Activated CD8-positive, alpha-beta memory T cell treated with anti-CD3 and anti-CD28 coated beads, Interleukin-2, amount 10 ng/mL, durations not matched to agents 7 days and 5 days (primary cell): ENCODE measurements around the gene CROCC2. TPM values are rescaled to one million over a fixed set of nuclear protein-coding genes. Genes with fewer than 3 reads are reported as not detected.

Source experiments
- ATAC-seq: fragments of 150-1000 bp; cut with Tn5 transposase; one replicate; pipeline ENCODE4 v1.10.0; 2021; ENCODE audit warnings: moderate library complexity
- CTCF ChIA-PET: fragments of 350-600 bp; sonication (Branson Sonifier 250); formaldehyde crosslinking; loops from one replicate; lab custom pipeline; 2021; ENCODE audit warnings: antibody characterized with exemption; lab: Charles Lee
- DNase-seq: peaks from one replicate; pipeline ENCODE4 v3.0.0-alpha.2; 2020
- H3K27ac Mint-ChIP-seq: one replicate; pipeline ENCODE4 v1.8.0; 2021; ENCODE audit warnings: mild to moderate bottlenecking, mixed read lengths
- H3K27me3 Mint-ChIP-seq: one replicate; pipeline ENCODE4 v1.8.0; 2021; ENCODE audit warnings: mixed read lengths
- H3K36me3 Mint-ChIP-seq: one replicate; pipeline ENCODE4 v1.8.0; 2021; ENCODE audit warnings: mild to moderate bottlenecking, mixed read lengths
- H3K4me1 Mint-ChIP-seq: one replicate; pipeline ENCODE4 v1.8.0; 2021; ENCODE audit warnings: mixed read lengths
- H3K4me3 Mint-ChIP-seq: one replicate; pipeline ENCODE4 v1.8.0; 2021; ENCODE audit warnings: mild to moderate bottlenecking, moderate library complexity, mixed read lengths
- H3K9me3 Mint-ChIP-seq: one replicate; pipeline ENCODE4 v1.8.0; 2022; ENCODE audit warnings: low read depth, mixed read lengths
- total RNA-seq, 2 experiments: library from RNA; stranded (reverse); gene quantifications; one replicate each; pipeline ENCODE4 v1.2.3, GENCODE V29; 2021

The CROCC2 gene
- total RNA-seq, 2 experiments from 2014 or later: not detected

DNA sequence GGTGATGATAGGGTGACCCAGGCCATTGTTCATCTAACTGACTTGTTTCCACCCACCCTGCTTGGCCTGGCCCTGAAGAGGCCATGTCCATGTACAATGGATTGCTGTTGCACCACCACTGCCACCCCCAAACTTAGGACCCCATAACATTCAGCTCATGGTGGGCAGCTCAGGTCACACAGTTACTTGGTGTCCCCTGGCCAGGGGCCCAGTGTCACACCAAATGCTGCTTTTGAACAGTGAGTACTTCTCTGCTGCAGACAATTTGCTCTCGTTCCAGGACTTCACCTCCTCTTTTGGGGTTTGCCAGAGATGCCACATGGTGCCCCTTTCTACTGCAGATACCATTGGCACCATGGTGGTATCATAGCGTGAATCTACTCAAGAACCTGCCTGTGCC is 21.9 kb upstream of the CROCC2 start:
- Mint-ChIP-seq H3K27me3 (peaks cover 2% of the 10 kb centered on the region), H3K27ac (no peak overlapping the region), H3K4me3 (no peak overlapping the region), H3K36me3 (no peaks in the 10 kb centered on the region), H3K4me1 (no peaks in the 10 kb centered on the region), H3K9me3 (no peaks in the 10 kb centered on the region)
- DNase-seq (no peak), ATAC-seq (no peak)
- CTCF ChIA-PET: no interaction called here

DNA sequence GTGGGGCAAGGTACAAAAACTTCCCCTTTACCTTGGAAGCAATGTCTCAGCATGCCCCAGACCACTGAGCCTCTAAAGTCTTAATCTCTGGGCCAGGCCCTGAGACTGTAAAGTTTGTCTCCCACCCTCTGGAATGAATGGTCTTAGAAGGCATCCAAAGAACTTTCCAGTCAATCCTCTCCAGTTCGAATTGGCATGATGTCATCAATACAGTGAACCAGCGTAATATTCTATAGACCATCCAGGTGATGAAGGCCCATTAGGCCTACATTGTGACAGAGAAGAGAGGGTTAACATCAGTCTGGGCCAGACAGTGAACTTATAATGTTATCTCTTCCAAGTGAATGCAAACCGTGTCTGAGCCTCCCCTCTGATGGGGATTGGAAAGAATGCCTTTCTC is 21.4 kb upstream of the CROCC2 start:
- CTCF ChIA-PET: no interaction called here
- H3K4me1 Mint-ChIP-seq: no peaks in the 10 kb centered on the region
- H3K9me3 Mint-ChIP-seq: no peaks in the 10 kb centered on the region
- ATAC-seq (no peak), DNase-seq (no peak)
- H3K36me3 Mint-ChIP-seq: no peaks in the 10 kb centered on the region
- no peak overlapping the region for H3K27ac Mint-ChIP-seq
- H3K4me3 Mint-ChIP-seq: no peak overlapping the region
- H3K27me3 Mint-ChIP-seq: peaks cover 2% of the 10 kb centered on the region

DNA sequence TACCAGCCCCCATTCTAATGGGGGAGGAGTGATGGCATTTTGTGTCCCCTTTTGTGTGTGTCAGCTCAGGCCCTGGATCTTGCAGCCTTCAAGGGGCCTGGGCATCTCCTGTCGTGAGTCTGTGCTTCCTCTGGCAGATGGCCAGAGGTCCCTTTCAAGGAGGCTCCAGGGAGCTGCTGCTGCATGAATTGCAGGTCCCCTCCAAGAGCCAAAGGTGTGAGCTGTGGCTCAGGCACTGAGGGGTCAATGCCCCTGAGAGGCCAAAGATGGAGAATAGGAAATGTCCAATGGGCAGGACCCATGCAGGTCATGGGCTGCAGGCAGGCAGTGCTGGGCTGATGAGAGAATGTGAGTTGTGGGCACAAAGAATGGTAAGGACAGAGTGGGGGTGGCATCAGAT is 20.6 kb upstream of the CROCC2 start:
- H3K27me3 Mint-ChIP-seq: peaks cover 2% of the 10 kb centered on the region
- no peaks in the 10 kb centered on the region for H3K36me3 Mint-ChIP-seq
- ATAC-seq: no peak
- CTCF ChIA-PET: no interaction called here
- DNase-seq: no peak
- H3K4me3 Mint-ChIP-seq: no peak overlapping the region
- no peaks in the 10 kb centered on the region for H3K4me1 Mint-ChIP-seq
- no peak overlapping the region for H3K27ac Mint-ChIP-seq
- no peaks in the 10 kb centered on the region for H3K9me3 Mint-ChIP-seq

DNA sequence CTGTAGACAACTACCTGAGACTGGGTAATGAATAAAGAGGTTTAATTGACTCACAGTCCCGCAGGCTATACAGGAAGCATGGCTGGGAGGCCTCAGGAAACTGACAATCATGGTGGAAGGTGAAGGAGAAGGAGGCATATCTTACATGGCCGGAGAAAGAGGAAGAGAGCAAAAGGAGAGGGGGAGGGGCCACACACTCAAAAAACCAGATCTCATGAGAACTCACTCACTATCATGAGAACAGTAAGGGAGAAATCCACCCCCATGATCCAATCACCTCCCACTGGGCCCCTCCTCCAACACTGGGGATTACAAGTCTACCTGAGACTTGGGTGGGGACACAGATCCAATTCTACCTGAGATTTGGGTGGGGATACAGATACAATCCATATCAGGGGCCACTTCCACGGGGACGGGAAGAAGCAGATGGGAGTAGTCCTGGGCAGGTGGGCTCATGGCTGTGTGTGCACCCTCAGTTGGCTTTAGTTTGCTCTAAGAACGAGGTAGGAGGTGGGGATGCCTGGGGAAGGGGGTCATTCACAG is 20.0 kb upstream of the CROCC2 start:
- Mint-ChIP-seq H3K27ac (no peak overlapping the region), H3K36me3 (no peaks in the 10 kb centered on the region), H3K4me1 (no peaks in the 10 kb centered on the region), H3K4me3 (no peak overlapping the region), H3K27me3 (peaks cover 2% of the 10 kb centered on the region), H3K9me3 (no peaks in the 10 kb centered on the region)
- ATAC-seq (no peak), DNase-seq (no peak)
- CTCF ChIA-PET: no interaction called here

DNA sequence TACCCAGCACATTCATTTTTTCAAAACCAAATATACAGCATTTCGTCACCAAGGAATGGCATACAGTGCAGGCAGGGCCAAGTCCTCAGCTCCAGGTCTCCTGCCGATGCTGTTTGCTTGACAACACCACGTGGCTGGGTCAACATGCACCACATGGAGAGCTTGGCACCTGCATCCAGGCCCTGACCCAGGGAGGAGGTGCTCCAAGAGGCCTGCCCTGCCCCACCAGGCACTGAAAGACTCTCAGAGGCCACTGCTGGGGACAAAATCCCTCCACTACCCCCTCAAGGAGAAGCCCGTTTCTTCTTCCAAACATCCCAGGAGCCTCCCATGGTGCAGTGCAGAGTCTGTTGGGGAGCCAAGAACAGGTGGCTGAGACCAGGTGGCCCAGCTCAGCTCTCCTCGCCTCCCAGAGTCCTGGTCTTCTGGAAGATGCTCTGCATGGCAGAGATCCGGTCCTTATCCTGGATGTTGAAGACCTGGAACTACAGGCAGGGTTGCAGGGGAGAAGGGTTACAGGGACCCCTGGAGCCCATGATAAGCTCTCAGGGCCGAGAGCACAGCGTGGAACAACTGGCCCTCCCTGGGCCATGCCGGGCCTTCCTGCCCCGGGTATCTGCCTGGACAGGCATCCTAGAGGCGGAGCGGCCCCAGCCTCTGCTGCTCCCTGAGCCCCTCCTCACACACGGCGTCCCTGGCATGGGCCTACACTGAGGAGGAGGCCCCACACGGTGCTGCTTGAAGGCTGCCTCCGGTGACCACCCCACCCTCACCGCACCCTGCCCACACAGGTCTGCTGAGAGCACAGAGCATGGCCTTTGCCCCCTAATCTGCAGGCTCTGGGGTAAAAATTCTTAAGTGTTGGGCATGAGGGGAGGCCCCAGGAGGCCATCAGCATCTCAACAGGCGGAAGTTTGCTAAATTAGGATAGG is 19.2 kb upstream of the CROCC2 start:
- ATAC-seq: no peak
- H3K27me3 Mint-ChIP-seq: peaks cover under 1% of the 10 kb centered on the region
- no peak overlapping the region for H3K4me3 Mint-ChIP-seq
- H3K36me3 Mint-ChIP-seq: no peaks in the 10 kb centered on the region
- H3K9me3 Mint-ChIP-seq: no peaks in the 10 kb centered on the region
- no peak for DNase-seq
- CTCF ChIA-PET: no interaction called here
- H3K27ac Mint-ChIP-seq: no peak overlapping the region
- no peaks in the 10 kb centered on the region for H3K4me1 Mint-ChIP-seq

DNA sequence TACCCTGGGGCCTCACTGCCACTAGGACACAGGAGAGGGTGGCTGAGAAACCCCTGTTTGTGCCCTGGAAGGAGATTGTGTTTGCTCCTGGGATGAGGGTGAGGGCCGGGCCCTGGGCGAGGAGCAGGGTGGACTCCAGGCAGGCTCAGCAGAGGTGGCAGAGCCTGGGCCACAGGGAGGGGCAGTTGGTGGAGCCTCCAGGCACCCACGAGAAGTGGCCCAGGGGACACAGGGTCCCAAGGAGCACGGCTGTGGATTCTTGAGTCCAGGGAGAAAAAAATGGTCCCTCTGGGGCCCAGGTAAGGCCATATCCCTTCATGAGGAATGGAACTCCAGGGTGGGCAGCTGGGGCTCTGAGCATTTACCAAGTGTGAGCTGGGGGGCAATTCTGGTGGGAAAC is 18.5 kb upstream of the CROCC2 start:
- CTCF ChIA-PET: no interaction called here
- H3K4me3 Mint-ChIP-seq: no peak overlapping the region
- H3K27me3 Mint-ChIP-seq: no peaks in the 10 kb centered on the region
- H3K27ac Mint-ChIP-seq: no peak overlapping the region
- no peaks in the 10 kb centered on the region for H3K4me1 Mint-ChIP-seq
- no peaks in the 10 kb centered on the region for H3K36me3 Mint-ChIP-seq
- no peaks in the 10 kb centered on the region for H3K9me3 Mint-ChIP-seq
- ATAC-seq (no peak), DNase-seq (no peak)

DNA sequence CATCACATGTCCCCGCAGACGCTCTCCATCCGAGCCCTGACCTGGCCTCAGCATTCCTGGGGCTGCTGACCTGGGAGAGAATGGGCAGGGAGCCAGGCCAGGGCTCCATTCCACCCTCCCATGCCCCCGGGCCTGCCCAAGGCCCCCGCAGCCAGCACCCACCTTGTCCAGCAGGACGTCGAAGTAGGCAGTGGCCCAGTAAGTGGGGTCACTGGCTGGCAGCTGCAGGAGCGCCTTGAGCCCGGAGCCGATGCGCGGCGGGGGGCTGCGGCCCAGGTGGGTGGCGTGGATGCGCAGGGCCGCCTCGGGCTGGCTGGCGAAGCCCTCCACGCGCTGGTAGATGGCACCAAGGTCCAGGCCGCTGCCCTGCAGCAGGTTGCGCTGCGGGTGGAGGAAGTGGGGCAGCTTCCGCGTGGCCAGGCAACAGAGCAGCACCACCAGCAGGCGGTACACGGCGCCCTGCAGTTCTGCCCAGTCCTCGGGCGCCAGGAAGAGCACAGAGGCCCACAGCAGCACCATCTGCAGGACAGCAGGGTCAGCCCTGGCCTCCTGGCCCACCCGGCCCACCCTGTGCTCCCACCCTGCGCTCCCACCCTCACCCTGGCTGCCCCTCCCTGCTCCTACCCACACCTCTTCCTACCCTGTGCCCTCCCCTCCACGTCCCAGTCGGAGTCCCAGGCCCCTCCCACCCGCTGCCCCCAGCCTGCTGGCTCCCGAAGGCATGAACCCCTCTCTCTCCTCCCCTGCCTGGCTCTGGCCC is 17.8 kb upstream of the CROCC2 start:
- Mint-ChIP-seq H3K4me1 (no peaks in the 10 kb centered on the region), H3K4me3 (no peak overlapping the region), H3K36me3 (no peaks in the 10 kb centered on the region), H3K9me3 (no peaks in the 10 kb centered on the region), H3K27me3 (no peaks in the 10 kb centered on the region), H3K27ac (no peak overlapping the region)
- CTCF ChIA-PET: no interaction called here
- no peak for DNase-seq
- no peak for ATAC-seq

DNA sequence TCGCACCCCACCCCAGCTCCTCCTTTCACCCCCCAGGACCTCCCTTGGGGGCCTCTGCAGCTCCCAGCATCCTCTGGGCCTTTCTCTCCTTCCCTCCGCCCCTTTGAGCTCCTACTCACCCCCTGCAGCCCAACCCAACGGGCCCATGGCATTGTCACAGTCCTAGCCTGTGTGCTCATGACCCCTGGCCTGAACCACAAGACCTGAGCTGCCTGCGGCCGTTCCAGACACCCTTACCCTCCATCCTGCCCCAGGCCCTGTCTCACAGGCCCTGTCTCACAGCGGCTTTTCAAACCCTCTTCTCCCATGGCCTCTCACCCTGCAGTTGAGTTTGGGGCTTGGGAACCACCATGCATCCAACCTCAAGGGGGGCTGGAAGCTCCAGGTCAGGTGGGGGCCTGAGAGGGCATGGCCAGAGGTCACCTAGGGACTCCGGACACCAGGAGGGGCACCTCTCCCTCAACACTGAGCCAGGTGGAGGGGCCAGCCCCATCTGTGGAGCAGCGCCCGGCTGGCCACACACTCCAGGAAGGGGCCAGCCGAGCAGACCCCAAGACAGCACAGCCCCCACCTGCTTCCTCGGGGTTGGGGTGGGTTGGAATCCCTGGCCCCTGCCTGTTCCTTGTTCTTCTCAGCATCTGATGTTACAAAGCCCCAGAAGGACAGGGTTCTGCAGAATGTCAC is 17.1 kb upstream of the CROCC2 start:
- CTCF ChIA-PET: no interaction called here
- Mint-ChIP-seq H3K9me3 (no peaks in the 10 kb centered on the region), H3K4me3 (no peak overlapping the region), H3K27me3 (no peaks in the 10 kb centered on the region), H3K4me1 (no peaks in the 10 kb centered on the region), H3K27ac (no peak overlapping the region), H3K36me3 (no peaks in the 10 kb centered on the region)
- DNase-seq (no peak), ATAC-seq (no peak)

DNA sequence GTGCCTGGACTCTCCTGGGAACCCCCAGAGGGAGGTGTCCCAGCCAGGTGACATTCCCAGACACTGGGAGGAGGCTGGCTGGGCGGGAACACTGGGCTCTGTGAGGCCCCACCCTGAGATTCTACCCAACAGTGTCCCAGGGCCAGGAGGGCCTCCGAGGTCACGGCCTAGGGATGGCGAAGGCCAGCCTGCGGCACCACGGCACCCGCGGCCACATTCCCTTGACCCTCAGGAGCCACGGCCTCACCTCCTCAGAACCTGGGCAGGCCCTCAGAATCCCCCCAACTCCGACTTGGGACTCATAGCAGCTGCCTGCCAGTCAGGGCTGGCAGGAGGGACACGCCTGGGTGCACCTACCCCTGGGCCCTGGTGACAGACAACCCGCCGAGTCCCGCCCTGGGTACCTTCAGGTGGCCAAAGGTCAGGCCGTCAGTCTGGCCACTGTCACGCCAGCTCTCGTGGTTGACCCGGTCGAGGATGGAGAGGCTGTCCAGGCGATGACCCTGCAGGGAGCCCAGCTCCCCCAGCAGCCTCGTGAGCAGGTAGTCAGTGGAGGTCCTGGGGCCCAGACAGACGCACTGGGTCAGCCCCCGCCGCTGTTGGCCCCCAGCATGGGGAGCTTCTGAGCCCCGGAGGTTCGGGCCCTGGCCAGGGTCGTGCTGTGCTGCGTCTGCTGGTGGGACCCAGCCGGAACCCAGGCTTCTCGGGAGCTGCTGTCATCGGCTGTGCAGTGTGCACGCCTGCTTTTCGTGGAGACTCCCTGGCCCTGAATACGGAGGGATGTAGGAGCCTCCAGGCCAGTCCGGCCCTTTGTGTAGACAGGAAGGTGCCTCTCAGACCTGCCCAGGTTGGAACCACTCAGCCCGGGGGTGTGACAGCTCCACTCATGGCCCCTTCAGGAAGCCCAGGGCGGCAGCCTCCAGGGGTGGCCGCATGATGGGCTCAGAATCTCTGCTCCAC is 16.3 kb upstream of the CROCC2 start:
- no peak overlapping the region for H3K27ac Mint-ChIP-seq
- no peaks in the 10 kb centered on the region for H3K27me3 Mint-ChIP-seq
- CTCF ChIA-PET: interaction anchor here (1.1 kb wide), 1 partner anchor 376 kb away, joined by 3 read pairs; no protein-coding TSS in a partner anchor

DNA sequence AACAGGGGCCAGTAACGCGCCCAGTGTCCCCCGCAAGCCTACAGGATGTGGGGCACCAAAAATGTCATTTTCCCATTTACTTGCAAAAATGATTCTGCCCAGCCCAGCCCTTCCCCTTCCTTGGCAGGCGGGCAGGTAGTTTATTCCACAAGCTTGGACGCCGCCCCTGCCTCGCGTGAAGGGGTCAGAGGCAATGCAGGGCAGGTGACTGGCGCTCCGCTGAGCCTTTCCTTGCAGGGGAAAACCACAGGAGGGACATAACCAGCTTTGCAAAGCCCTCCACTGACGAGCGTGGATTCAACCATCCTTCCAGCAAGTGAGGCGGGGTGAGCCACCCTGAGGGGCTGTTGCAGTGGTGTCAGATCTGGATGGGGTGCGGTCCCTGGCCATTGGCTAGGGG is 15.4 kb upstream of the CROCC2 start:
- Mint-ChIP-seq H3K4me1 (no peaks in the 10 kb centered on the region), H3K27me3 (no peaks in the 10 kb centered on the region), H3K27ac (no peak overlapping the region), H3K36me3 (no peaks in the 10 kb centered on the region), H3K4me3 (no peak overlapping the region), H3K9me3 (no peaks in the 10 kb centered on the region)
- CTCF ChIA-PET: interaction anchor here (1.1 to 1.3 kb wide), 2 partner anchors 24 to 377 kb away, joined by 3 read pairs; no protein-coding TSS in a partner anchor
- DNase-seq (no peak), ATAC-seq (no peak)

More for the DNA sequence above, 16.3 kb upstream of the CROCC2 start:
- Mint-ChIP-seq H3K36me3 (no peaks in the 10 kb centered on the region), H3K9me3 (no peaks in the 10 kb centered on the region), H3K4me3 (no peak overlapping the region), H3K4me1 (no peaks in the 10 kb centered on the region)
- DNase-seq: no peak
- ATAC-seq: no peak

DNA sequence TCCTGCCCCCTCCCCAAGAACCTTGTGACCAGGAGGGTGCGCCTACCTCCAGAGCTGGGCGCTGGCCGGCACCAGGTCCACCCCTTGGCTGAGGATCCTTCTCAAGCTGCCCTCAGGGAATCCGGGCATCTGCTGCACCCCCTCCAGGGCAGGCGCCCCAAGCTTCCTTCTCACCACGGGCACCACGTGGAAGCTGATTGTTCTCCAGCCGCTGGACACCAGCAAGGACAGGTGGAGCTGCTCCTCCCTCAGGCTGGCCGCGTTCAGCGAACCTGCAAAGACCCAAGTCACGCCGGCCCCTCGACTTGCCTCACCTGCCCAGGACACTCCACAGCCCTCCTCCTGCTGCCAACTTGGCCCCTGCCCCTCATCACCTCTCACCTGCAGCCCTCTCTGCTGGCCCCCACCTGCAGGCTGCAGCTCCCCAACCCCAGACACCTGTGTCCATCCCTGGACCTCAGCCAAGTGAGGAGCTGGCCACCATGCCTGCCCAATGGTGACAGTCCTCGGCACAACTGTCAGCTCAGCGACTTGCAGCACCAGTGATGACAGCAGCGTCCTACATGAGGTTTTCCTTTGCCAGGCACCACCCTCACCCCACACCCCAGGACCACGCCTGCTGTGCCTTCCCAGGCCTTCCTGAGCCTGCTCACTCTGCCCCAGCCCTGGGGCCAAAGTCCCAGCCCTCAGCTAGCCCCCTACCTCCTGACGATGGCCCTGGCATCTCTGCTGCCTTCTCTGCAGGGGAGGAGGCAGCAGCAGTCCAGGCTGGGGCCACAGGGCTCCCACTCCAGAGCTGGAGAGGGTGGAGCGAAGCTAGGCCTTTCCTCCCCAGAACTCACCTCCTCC is 14.4 kb upstream of the CROCC2 start:
- no peak for ATAC-seq
- H3K27me3 Mint-ChIP-seq: no peaks in the 10 kb centered on the region
- H3K9me3 Mint-ChIP-seq: no peaks in the 10 kb centered on the region
- H3K4me3 Mint-ChIP-seq: no peak overlapping the region
- no peaks in the 10 kb centered on the region for H3K4me1 Mint-ChIP-seq
- H3K36me3 Mint-ChIP-seq: no peaks in the 10 kb centered on the region
- CTCF ChIA-PET: interaction anchor here (1.3 kb wide), 1 partner anchor 23 kb away, joined by 3 read pairs; no protein-coding TSS in a partner anchor
- DNase-seq: no peak
- no peak overlapping the region for H3K27ac Mint-ChIP-seq

DNA sequence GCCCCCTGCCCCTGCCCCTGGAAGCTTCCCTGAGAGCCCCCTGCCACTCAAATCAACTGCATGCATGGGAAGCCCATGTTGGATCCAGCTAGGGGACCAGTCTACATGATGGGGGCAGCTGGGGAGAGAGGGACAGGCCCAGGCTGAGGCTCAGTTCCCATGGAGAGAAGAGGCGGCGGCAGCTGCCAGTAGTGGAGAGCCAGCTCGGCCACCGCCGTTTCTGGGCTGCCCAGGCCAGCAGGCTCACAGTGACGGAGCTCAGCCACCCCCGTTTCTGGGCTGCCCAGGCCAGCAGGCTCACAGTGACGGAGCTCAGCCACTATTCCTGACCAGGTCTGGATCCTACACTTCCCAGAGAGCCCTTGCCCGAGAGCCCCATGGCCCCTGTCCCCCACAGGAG is 13.8 kb upstream of the CROCC2 start:
- H3K36me3 Mint-ChIP-seq: no peaks in the 10 kb centered on the region
- H3K27ac Mint-ChIP-seq: no peak overlapping the region
- ATAC-seq: no peak
- no peaks in the 10 kb centered on the region for H3K9me3 Mint-ChIP-seq
- H3K27me3 Mint-ChIP-seq: no peaks in the 10 kb centered on the region
- no peak for DNase-seq
- CTCF ChIA-PET: no interaction called here
- no peaks in the 10 kb centered on the region for H3K4me1 Mint-ChIP-seq
- no peak overlapping the region for H3K4me3 Mint-ChIP-seq
